GM18498 (cell line): ENCODE measurements around the gene RBM19.

Source experiments
- ATAC-seq: cut with Tn5 transposase; IDR thresholded peaks from one replicate; pipeline ENCODE4 v1.9.1; 2021; ENCODE audit warnings: mild to moderate bottlenecking, moderate library complexity; ENCODE audit not compliant: unreplicated experiment

The RBM19 gene

DNA sequence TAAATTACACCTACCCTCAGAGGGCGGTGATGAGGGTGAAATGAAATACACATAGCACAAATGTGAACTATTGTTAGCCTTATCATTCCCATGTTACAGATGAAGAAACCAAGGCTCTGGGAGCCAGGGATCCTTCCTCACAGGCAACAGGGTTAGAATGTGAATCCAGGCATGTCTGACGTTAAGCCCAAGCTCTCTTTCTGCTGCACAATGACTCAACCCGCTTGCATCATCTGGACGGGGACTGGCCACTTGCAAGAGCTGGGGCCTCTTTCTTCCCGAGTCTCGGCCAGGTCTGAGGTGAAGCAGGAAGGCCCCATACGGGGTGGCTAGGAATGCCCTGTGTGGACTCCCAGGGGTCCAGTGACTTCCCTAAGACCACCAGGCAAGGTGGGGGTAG is 105.2 kb downstream of the RBM19 start:
- ATAC-seq = no peak

DNA sequence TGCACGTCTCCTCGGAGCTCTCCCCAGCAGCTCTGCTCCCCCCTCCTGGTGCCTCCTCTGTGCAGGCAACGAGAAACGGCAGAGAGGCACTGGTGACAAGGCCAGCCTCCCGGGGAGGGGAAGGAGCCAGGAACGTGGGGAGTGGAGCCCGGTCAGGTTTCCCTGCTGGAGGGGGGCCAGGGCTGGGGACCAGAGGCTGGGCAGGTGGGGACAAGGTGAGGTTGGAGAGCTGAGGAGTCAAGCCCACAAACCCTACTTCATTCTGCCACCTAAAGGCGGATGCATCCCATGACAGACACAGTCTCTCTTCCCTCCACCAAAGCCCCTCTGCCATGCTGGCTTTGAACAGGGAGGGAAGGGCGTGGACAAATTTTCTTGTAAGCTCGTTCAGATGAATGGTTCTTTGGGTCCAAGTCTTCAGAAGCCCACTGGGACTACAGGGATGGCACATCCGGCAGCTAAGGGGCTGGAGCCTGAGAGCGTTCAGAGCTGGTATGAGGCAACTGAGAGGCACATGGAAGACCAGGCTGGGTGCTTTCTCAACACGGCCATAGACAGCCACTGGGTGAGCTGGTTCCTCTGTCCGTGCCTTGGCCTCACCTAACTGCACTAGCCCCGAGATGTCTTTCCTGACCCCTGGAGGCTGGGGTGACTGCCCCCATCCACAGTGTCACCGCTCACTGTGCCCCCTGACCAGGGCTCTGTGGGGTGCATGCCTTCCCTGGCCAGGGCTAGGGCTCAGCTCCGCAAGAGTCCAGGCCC is 105.9 kb downstream of the RBM19 start:
- ATAC-seq = no peak

DNA sequence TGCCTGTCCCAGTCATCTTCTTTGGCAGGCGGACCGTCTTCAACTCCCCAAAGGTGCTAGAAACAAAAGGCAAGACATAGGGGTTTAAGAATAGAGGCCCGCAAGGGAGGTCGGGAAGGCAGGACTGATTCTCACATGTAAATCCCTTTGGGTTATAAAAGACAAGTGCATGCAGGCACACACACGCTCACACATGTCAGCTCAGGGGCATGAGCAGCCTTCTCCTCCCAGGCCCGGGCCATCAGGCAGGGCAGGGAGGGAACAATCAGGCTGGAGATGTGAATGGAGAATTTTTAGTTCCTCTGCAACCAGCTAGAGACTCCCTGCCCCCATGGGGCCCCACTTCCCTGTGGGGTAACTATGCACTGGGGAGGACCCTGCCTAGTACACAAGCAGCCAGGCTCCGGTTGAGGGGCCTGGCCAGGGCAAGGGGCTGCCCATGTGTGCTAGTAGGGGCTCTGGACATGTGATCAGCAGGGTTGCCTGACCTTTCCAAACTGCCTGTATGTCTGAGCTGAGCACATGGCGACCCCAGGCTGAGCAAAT is 107.2 kb downstream of the RBM19 start:
- no peak for ATAC-seq

DNA sequence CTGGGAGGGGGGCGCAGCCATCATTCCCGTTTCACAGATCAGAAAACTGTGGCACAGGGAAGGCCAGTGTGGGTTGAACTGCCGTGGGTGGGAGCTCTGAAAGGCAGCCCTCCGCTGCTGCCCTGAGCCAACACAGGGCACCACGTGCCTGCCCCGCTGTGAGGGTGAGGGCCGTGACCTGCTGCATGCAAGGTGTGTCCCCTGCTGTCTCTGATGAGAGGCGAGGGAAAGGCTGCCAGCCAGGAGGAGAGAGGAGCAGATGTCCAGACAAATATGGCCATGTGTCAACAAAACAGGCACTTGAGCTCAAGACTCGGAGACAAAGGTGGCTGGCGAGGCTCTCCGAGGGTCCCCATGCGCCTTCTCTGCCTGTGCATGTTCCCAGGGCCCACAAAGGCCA is 108.8 kb downstream of the RBM19 start:
- no peak for ATAC-seq

DNA sequence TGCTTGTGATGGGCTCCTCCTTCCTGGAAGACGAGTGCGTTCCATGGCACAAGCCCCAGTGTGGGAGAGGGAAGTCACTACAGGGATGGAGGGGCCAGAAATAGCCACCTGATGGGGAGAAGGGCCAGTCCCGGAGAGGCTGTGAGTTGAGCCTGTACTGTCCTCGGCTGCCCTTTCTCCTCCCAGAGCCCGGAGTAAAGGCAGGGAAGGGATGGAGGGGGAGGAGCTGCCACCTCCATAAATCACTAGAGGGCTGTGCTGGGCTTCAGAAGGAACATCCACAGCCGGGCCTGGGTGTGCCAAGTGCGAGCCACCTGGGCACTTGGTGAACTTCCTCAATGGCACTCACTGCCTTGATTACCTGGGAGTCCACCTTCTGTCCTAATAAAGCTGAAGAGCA is 110.1 kb downstream of the RBM19 start:
- ATAC-seq = no peak

DNA sequence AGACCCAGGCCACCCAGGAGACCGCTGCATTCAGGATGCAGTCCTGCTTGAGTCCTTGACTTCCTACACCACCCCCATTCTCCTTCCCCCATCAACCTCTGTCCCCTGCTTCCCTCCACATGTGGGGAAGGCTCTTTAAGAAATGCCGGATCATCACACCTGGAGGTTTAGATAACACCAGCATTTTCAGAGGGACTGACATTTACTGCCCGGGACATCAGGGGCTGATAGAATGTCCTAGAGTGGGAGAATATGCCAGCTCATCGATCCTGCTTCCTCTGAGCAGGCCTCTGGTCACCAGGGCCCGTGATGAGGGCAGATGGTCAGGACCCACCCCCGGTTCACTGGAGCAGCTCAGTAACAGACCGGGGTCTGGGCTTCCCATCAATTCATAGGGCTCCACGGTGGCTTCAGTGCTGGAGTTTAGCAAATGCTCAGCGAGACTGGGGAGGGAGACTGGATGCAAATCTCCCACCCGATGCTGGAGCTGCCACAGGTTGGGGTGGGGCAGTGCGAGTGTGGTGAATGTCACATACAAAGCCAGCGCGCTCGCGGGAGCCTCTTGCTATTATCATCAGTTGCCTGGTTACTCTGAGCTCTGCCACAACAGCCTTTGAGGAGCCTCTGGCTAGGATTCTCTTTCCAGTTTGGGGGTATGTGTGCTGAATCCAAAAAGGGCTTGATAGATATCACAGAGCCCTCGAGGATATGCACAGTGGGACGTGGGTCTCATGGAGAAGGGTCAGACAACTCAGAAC is 111.6 kb downstream of the RBM19 start:
- no peak for ATAC-seq

DNA sequence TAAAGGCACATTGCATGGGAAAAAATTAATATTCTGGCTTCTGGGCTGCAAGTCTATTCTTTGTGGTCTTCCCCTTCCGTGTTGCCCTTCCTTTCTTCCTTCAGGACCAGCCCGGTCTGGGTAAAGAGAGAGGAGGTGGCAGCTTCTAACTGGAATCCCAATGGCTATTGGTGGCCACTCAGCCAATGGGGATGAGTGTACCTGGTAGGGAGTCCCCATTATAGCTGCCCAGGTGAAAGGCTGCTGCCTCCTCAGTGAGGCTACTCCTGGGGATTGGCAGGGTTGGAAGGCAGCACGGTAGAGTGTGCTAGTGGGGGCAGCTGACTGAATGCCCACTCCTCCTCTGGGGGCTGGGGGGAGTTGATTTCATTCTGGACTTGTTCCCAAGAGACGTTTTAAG is 112.6 kb downstream of the RBM19 start:
- no peak for ATAC-seq

DNA sequence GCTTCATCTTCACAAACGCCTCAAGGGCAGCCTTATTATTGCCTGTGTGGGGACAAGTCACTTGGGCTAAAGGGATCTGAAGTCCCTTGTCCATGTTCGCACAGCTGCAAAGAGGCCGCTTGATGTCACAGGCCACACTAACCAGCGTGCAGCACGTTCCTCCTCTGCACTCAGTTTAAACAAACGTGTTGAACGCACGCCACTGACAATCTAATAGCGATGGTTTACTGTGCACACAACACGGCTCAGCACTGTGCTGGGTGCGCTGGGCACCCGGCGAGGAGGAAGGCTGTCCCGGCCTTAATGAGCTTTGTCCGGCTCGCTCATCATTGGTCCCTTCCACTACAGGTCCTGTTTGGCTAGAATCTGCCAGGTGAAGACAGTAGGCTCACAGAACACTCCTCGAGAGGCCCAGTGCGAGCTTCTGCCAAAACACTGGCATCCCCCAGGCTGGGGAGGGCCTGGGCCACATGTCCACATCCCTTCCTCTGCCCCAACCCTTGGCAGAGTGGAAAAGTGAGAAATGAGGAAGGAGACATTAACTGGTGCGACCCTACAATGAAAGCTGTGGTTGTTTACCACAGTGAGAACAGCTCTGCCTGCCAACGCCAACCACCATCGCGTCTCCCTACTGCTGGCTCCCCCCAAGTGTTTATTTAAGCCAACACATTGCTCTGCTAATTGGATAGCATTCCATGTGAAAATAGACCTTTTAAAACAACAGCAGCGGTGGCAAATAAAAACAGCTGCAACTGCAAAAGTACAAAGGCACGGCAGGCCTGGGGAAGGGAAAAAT is 113.2 kb downstream of the RBM19 start:
- ATAC-seq = no peak

DNA sequence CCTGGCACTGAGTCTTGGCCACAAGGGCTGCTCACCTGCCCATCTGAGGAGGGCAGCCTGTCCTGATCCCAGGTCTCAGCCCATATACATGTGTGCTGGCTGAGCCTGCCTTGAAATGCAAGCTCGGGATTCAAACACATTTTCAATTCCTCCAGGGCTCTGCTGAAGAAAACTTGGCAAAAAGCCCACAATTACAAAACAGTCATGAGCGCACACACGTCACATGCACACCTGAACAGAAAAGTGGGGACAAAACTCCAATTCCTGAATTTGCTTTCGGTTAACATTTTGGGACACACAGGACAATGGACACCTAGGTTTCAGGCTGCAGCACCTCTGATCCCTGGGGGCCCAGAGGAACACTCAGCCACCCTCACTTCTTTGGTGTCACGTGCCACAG is 113.9 kb downstream of the RBM19 start:
- ATAC-seq = no peak

DNA sequence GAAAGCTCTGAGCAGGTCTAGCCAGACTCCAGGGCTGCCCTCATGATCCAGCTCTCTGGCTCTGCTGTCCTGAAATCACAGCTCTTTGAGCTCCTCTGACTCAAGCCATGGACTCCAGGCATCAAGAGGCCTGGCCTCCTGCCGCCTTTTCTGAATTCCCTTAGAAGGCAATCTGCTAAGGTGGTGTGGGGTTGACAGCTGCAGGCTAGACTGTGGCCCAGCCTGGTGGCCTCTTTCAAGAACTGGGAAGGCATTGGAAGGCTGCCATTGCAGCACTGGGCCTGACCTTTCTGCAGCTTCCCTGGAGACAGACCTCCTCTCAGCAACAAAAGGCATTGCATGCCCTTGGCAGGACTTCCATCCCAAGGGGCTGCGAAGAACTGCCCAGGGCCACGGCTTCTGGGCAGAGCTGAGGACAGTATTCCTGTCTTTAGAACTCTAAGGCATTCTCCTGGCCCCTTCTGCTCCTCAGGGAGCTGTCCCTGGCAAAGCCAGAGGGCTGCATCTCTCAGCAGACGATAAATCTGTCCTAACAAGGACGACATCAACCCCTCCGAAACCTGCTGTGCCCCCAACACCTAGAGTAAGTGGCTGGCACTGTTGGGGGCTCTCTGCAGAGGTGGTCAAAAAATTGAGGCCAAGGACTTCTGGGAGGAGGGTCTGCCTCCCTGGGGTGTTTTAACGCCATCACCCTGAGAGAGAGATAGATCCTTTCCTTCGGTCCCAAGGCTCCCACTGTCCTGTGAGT is 115.6 kb downstream of the RBM19 start:
- no peak for ATAC-seq

DNA sequence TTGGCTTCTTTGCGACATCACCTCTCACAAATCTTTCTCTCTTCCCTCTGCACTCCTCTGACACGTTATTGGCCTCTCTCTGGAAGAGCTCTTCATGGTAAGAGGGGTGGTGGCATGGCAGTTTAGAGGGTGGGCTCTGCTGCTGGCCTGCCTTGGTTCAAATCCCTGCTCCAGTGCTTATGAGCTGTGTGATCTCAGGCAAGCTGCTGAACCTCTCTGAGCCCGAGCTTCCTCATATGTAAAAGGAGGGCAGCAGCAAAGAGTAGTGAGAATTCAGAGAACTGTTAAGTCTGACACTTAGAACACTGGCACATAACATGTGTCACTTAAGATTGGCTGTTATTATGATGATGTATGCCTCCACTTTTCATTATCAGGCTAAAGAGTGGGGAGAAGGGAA is 118.3 kb downstream of the RBM19 start:
- no peak for ATAC-seq

DNA sequence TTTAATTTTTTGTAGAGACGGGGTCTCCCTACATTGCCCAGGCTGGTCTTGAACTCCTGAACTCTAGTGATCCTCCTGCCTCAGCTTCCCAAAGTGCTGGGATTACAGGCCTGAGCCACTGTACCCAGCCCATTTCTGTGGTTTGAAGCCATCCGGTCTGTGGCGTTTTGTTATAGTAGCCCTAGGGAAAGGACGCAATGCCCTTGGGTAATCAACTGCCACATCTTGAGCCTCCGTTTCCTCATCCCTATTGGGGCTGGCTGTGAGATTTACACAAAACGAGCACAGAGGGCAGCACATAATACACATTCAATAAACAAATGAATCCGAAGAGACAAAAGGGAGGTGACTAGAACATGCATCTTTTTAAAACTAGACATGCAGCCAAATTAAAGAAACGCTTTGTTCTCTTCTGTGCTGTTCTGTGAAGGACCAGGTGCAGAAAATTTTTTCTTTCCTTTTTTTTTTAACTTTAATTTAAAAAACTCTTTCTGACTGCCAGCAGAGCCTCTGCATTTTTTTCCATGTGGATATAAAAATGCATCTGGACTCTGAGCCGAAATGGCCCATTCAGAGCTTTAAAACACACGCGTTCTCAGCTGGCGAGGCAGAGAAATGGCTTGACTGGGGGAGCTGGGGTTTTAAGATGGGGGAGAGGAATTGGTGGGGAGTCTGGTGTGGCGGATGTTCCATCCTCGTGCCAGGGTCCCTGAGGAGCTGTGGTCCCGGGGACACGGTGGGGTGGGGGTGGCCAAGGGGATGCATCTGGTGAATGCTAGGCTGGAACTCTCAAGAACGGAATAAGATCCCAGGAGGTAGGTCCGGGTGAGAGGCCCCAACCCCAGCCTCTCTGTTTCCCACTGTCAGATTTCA is 119.0 kb downstream of the RBM19 start:
- ATAC-seq = no peak

DNA sequence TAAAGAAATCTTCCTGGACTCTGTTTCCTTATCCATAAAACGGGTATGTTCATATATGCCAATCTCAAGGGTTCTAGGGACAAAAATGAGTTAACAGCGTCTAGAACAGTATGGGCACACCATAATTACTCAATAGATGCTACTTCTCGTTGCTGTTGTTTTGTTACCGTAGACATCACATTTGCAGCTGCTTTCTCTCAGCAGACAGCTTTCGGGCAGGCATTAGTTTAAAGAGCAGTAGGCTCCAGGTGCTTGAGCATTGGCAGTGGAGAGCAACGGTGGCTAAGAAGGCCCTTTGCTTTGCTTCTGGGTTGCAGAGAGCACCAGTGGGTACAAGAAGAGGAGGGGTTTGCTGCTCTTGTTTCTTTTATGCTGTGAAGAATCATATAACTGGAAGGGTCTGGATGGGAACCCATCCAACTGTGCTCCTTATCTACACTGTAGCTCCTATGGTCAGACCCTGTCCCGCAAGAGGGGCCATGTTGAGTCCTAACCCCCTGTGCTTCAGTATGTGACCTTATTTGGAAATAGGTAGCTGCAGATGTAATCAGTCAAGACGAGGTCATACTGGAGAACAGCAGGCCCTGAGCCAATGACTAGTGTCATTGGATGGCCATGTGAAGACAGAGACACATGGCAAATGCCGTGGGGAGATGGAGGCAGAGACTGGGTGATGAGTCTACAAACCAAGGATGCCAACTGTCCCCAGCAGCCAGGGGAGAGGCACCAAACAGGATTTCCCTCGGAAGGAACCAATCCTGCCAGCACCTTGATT is 120.0 kb downstream of the RBM19 start:
- no peak for ATAC-seq

DNA sequence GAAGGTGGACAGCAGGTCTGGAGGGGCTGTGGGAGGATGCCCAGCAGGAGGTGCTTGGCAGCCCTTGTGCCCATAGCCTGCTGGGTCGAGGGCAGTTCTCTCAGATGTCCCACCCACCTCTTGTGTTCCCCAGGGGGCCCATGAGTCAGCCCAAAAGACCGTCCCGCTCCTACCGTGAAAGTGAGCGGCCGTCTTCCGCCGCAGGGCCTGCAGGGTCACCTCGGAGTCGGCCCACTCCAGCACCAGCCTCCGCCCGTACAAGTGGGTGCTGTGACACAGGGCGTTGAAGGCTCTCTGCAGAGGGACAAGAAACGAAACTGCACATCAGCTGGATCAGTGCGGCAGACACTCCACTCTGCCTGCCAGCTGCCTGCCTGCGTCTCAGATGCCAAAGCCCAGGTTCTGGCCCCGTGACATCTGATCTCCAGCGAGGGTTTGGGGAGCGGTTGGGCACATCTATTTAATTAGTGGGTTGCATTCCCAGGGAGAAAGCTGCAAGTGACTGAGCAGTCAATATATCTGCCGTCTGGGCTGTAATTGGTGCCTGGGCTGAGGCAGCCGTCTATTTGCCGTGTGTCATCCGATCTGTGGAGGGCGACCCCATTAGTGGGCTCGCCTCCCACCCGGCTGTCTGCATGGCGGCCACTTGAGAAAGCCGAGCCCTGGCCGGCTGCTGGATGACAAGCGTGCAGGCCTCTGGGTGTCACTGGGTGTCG is 121.5 kb downstream of the RBM19 start:
- ATAC-seq = no peak

DNA sequence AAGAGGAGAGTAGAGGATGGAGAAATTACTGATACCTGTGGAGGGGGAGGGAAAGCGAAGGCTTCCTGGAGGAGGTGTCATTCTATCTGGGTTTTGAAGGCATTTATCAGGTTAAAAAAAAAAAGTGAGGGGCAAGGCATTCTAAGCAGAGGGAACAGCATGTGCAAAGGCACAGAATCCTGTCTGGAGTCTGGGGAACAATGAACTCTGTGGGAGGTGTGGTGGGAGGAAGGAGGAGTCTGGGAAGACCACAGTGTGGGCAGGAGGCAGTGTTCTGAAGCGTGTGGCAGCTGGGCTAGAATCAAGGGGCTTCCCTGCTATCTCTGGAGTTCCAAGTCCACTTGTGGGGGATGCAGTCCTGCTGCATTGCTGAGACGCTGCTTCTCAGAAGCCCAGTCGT is 123.4 kb downstream of the RBM19 start:
- no peak for ATAC-seq

DNA sequence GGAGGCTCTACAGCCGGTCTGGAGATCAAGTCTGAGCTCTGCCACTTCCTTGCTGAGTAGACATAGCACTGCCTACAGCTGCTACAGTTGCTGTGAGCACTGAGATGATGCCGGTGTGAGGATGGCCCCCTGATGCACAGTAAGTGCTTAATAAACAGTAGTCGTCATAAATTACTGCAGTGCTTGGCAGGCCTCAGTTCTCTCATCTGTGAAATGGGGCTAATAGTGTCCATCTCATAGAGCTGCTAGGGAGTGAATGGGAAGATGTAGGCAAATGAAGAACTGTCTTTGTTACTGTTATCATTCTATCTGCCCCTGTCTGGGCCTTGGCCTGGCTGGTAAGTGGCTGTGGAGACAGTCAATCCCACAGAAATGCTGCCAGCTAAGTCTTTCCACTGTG is 124.3 kb downstream of the RBM19 start:
- ATAC-seq = no peak

DNA sequence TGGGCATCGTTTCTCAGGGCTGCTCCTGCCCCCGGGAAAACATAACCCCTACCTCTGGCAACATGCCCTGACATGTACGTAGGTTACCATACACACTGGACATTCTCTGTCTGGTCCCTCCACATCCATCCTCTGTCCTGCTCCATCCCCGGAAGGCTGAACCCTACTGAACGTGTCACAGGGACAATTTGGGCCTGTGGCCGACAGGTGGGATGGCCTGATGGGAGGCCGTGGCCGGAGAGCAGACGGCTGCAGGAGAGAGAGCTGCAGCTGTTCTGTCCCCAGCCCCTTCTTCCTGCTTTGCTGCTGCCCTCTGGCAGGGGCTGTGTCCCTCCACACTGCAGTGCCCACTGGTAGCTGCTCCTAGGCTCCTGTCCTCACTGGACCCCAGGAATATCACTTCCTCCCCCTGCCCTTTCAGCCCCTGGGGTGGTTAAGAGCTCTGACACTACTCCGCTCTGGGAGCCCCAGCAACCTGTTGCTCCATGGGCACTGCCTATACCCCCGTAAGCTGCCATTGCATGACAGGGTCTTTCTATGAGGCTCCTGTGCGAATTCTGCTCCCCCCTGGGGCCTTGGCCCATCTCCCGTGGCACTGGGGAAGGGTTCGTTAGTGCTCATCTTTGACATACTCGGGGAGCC is 125.6 kb downstream of the RBM19 start:
- ATAC-seq = no peak

DNA sequence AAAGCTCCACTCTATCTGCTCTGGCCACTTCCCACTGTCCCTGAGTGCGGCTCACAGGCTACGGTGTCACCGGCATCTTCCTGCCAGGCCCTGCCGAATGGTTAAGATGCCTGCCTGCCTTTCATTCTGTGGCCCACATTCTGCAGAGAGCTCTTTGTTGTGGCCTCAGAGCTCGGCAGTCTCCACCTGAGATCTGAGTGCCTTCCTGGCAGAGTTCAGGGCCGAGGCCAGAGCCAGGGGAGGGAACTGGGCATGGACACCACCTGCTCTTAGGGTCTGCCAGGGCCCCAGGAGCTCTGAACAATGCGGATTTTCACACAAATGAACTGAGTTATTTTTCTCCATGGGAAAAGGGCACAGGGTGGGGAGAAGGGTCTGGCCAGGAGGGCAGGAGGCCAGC is 127.2 kb downstream of the RBM19 start:
- no peak for ATAC-seq
